ENCODE results near the gene ANKRD6.

Gene ANKRD6

GRCh38 chr6:89518352-89519055 lies 85.6 kb downstream of the ANKRD6 start:
- no peak for DNase-seq

GRCh38 chr6:89520736-89521135 lies 87.8 kb downstream of the ANKRD6 start:
- no peak for DNase-seq

- no peak for DNase-seq
Observed at GRCh38 chr6:89522778-89523177, 89.8 kb downstream of the ANKRD6 start.

DNA sequence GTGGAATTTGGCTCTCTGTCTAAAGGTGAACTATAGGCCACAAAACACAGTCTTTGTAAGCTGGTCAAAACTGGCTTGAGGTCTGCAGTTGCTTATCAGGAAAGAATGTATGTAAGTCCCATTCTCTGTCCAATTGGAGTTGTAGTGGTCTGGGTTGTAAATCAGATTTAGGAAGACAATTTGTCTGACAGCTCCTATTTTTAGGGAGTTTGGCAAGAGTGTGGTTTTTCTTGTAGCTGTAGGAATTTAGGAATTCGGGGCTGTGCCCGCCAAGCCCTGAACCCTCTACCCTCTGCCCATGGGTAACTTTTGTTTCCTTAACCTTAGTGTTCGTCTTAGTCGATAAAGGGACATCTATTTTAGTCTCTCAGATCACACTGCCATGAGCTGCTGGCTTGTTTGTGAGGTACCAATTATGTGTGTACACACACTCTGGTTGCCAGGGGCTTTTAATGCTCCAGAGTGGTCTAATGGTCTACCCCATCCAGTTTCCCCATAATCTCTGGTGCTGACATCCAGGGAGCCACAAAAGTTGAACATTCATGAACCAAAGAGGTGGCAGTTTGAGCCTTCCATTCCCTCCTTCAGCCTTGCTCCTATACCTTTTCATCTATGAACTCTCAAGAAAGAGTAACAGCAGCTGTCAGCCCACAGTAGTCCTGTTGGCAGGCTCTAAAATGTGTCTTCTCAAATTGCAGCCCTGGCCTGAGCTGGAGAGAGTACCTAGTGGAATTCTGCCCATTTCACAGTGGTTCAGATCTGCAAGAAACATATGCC lies 93.0 kb downstream of the ANKRD6 start:
- DNase-seq = no peak

- no peak for DNase-seq
Observed at GRCh38 chr6:89526563-89526869, 93.6 kb downstream of the ANKRD6 start.

- no peak for DNase-seq
Observed at GRCh38 chr6:89527634-89528033, 94.7 kb downstream of the ANKRD6 start.

GRCh38 chr6:89528866-89529265 lies 95.9 kb downstream of the ANKRD6 start:
- DNase-seq = no peak

DNA sequence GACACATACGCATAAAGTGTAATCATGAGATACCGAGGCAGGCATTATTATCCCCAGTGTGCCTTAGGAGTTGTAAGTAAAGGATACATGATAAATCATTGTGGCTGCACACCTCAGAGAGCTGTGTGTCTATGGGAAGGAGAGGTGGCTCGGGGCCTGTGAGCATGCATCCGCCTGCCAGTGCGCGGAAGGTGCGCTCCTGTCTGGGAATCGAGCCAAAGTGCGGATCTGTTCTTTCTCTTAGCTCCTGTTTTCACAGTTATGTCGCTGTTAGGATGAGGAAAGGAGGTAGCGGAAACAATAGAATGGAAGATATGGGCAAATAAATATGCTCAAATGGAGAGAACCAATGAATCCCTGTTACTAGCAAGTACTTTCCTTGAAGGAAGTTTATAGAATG lies 98.0 kb downstream of the ANKRD6 start:
- DNase-seq = no peak

DNA sequence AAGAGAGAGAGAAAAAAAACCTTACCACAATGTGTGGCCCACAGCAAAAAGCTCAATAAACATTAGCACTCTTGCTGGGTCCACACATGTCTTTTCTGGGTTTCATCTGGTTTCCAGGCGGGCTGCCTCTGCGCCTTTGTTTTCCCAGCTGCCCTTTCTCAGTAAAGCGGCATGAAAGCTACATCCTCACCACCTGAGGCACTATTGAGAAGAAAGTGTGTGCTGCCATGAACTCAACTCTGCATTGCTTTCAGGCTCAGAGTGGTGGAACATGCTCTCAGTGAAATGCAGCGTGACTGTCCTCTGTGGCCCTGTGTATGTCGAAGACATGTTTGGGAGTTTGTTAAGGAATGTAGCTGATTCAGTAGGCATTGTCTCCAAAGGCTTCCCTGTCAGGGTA lies 103.3 kb downstream of the ANKRD6 start:
- no peak for DNase-seq

- DNase-seq = no peak
Observed at GRCh38 chr6:89539779-89540178, 106.8 kb downstream of the ANKRD6 start.

DNA sequence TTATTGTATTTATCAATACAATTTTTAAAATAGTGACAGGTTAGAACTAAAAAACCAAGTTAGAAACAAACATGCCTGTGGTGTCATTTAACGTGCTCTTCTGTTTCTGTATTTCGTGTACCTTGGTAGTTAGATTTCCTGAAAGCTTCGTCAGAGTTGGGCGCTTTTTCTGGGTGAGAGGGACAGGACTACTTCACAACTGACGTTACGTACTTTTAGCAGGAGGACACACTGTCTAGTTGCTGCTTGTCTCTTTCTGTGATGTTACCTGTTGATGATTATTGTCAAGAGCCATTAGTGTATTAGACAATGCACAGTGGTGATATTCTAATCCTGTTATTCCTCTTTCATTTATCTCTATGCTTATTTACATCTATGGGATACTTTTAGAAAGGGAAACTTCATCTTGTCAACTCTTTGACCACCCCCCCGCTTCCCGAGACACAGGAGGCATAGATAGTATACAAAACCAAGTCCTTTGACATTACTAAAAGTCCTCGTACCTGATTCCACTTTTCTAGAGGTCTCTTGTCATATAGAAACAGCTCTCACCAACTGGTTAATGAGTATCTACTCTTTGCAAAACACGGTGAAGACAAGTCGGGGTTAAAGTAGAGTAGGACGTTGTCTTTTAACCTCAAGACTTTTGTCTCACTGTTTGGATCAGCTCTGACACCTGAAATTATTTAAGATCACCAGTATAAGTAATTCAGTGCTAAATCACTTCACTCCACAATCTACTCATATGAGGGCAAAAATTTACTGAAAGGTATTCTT lies 109.3 kb downstream of the ANKRD6 start:
- DNase-seq = no peak

DNA sequence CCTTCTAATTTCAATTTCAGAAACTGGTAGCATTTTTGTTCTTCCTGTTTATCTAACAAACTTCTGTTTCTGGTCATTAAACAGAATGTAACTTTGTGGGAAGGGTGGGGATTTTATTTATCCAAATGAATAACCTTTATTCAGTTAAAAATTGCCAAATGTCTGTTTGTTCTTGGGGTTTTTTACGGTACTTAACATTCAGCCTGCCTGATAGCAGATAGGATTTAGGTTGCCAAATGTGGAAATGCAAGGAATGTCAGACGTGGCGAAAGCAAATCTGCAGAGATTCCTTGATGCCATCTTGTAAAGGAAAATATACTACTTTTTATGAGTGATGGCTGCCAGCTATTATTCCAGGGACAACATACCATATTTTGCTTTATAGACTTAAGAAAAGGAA lies 109.9 kb downstream of the ANKRD6 start:
- no peak for DNase-seq

DNA sequence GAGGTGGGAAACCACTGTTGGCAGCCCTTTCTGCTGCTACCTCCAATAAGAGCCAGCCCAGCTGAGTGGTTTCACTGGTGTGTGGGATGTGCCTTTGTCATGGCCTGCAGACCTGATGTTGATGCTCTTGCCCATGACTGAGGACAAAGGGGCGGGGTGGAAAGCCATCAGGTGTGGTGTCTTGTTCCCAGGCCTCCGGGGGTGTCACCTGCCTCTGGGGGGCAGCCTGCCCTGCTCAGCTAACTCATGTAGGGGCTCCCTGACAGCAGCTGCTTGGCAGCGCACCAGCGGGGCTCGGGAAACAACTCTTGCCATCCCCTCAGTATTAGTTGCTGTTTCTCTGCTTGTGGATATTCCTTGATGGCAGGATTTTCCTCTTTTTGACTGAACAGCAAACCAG lies 114.3 kb downstream of the ANKRD6 start:
- DNase-seq = no peak

DNA sequence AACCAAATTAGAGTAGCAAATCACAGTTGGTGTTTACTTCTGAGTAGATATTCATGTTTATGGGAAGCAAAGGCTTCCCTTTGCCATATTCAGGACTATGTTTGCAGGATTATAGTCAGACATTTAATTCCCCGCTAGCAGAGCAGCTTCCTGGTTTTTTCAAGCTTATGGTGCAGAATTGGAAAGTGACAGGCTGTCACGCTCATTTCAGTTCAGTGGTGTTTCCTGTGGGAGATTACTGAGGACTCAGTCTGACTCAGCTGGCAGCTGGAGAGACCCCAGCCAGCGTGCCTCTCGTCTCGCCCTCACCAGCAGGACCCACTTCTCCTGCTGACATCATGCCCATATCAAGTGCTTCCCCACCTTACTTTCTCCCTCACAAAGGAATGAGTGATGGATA lies 120.5 kb downstream of the ANKRD6 start:
- no peak for DNase-seq

- DNase-seq = no peak
Observed at GRCh38 chr6:89554106-89554505, 121.2 kb downstream of the ANKRD6 start.

DNA sequence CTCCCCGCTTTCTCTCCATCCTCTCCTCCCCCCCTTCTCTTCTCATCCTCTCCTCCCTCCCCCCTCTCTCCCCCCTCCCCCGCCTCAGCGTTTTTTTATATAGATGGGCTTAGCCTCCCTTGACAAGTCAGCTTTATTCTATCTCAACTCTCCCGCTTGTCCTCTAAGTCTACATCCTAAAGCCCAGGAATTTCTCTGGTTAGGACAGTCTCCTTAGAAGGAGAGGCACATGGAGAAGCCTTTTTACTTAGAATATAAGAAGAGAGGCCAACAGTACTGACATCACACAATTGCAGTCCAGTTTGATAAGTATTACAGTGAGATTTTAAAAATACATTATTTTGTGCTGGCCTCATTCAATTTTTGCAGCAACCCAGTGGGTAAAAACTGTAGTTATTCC lies 122.1 kb downstream of the ANKRD6 start:
- no peak for DNase-seq

GRCh38 chr6:89555806-89556205 lies 122.9 kb downstream of the ANKRD6 start:
- DNase-seq = no peak

GRCh38 chr6:89559487-89559886 lies 126.5 kb downstream of the ANKRD6 start:
- DNase-seq = no peak

DNA sequence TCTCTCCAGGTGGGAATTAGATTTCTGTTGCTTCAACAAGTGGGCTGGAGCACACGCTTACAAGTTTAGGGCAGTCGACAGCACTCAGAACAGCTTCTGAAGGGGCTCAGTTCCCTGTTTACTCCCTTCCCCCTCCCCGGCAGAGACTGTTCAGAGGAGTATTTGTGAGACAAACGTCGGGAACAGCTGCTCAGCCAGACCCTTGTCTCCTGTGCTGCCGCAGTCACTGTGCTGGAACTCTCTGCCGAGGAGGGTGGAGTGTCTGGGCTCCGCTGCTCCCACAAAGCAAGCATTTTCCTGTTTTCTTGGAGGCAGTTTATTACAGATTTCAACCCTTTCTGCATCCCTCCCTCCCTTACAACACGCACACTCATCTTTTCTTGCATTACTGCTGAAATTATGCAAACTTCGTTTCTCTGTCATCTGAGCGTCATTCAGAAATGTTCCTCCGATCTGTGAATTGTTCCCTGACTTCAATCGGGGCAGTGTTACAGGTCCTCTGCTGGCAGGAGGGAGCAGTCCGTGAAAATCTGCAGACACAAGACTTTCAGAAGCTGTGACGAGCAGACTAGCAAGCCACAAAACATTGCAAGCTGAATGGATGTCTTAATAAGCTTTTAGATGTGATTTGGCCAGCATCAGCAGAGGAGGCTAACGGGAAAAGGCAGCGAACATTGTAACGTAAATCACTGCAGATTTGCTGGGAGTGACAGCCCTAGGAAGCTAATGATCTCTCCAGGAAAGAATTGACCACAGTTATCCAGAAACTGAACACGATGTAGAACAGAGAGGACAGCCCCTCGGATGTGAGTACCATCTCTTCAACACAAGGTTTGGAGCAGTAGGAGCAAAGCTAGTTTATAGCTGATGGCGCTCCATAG lies 129.4 kb downstream of the ANKRD6 start:
- DNase-seq = no peak

GRCh38 chr6:89563866-89564265 lies 130.9 kb downstream of the ANKRD6 start:
- no peak for DNase-seq

GRCh38 chr6:89564752-89565427 lies 131.9 kb downstream of the ANKRD6 start:
- DNase-seq = no peak

Measured in activated naive CD4-positive, alpha-beta T cell treated with anti-CD3 and anti-CD28 coated beads, Interleukin-2, amount 50 U/mL, for 16 hours (primary cell).